ENCODE measurements around the gene TBC1D10A. TPM values are rescaled to one million over a fixed set of nuclear protein-coding genes. Genes with fewer than 3 reads are reported as not detected.
"Not testable (repeated sequence)": the region's sequence is repeated elsewhere in the genome, so short reads cannot be mapped to it uniquely, and the experiment has no call there.

TBC1D10A gene
- total RNA-seq, 2 experiments from 2014 or later = 38.9 to 41.8 TPM

- DNase-seq (peak in 4 of 14 experiments; percentile 8 to 46 (median 38)), ATAC-seq (ENCODE audit: poor library complexity) (peak; percentile 57)
- no peaks in the 10 kb centered on the region for H3K9me3 Mint-ChIP-seq
- intact Hi-C loops (cut with DNase I, micrococcal nuclease) = no loop called here
- no peak for TF ChIP-seq CTCF (IDR thresholded peaks at IDR 0.05)
- H3K9me3 ChIP-seq (ENCODE audit: control insufficient read depth in 1 of 2, insufficient read depth in 1 of 2, low read length in 2 of 2) = no peaks in the 10 kb centered on the region
- peaks cover 41% of the 10 kb centered on the region for H3K4me1 ChIP-seq (ENCODE audit: insufficient read depth, low read length)
- peaks cover 98% of the 10 kb centered on the region for H3K36me3 ChIP-seq (ENCODE audit: insufficient read depth, low read length)
- H3K36me3 Mint-ChIP-seq (ENCODE audit: low read depth) = peaks cover 100% of the 10 kb centered on the region
- peaks cover 35% of the 10 kb centered on the region for H3K4me1 Mint-ChIP-seq (ENCODE audit: low read depth)
- no peaks in the 10 kb centered on the region for H3K27me3 ChIP-seq (ENCODE audit: control insufficient read depth in 1 of 2, insufficient read depth in 2 of 2, low read length in 2 of 2)
- H3K27me3 Mint-ChIP-seq = no peaks in the 10 kb centered on the region
- POLR2A ChIA-PET = interaction anchor here (1.2 to 1.3 kb wide), 2 partner anchors 19 to 55 kb away, joined by 3 to 4 read pairs; partner anchors contain the start of gene CASTOR1
- H3K27ac Mint-ChIP-seq = peak overlapping the region; percentile 80
- CTCF ChIA-PET = interaction anchor here (1.6 kb wide), 1 partner anchor 57 kb away, joined by 6 read pairs; no protein-coding TSS in a partner anchor
- no peak overlapping the region for H3K4me3 Mint-ChIP-seq
- H3K27ac ChIP-seq (ENCODE audit: low read depth in 1 of 2, low read length in 2 of 2) = no peak overlapping the region
- no peak overlapping the region for H3K4me3 ChIP-seq (ENCODE audit: low read length)
These were observed 17.9 kb upstream of the TBC1D10A start for GRCh38 chr22:30344447-30345200.

GRCh38 chr22:30340911-30341685 lies 14.4 kb upstream of the TBC1D10A start:
- Histone ChIP-seq H3K4me3 (ENCODE audit: low read length) (no peak overlapping the region), H3K27ac (ENCODE audit: low read depth in 1 of 2, low read length in 2 of 2) (peak overlapping the region in 1 of 2 donors; percentile 5), H3K36me3 (ENCODE audit: insufficient read depth, low read length) (peaks cover 99% of the 10 kb centered on the region), H3K27me3 (ENCODE audit: control insufficient read depth in 1 of 2, insufficient read depth in 2 of 2, low read length in 2 of 2) (no peaks in the 10 kb centered on the region), H3K4me1 (ENCODE audit: insufficient read depth, low read length) (peaks cover 15% of the 10 kb centered on the region), H3K9me3 (ENCODE audit: control insufficient read depth in 1 of 2, insufficient read depth in 1 of 2, low read length in 2 of 2) (no peaks in the 10 kb centered on the region)
- no peak for TF ChIP-seq CTCF (IDR thresholded peaks at IDR 0.05)
- intact Hi-C loops (cut with DNase I, micrococcal nuclease) = no loop called here
- H3K27ac Mint-ChIP-seq = peak overlapping the region; percentile 6
- DNase-seq (no peak), ATAC-seq (ENCODE audit: poor library complexity) (no peak)
- H3K4me1 Mint-ChIP-seq (ENCODE audit: low read depth) = peaks cover 15% of the 10 kb centered on the region
- ChIA-PET CTCF (interaction anchor here (1.3 kb wide), 1 partner anchor 53 kb away, joined by 3 read pairs; no protein-coding TSS in a partner anchor), POLR2A (interaction anchor here (0.8 to 1.8 kb wide), 5 partner anchors 14 to 51 kb away, joined by 3 to 7 read pairs (median 4); partner anchors contain the start of genes CCDC157 and SF3A1)
- no peak overlapping the region for H3K4me3 Mint-ChIP-seq
- H3K27me3 Mint-ChIP-seq = no peaks in the 10 kb centered on the region
- peaks cover 100% of the 10 kb centered on the region for H3K36me3 Mint-ChIP-seq (ENCODE audit: low read depth)
- no peaks in the 10 kb centered on the region for H3K9me3 Mint-ChIP-seq

- Mint-ChIP-seq H3K27ac (no peak overlapping the region), H3K9me3 (no peaks in the 10 kb centered on the region), H3K36me3 (ENCODE audit: low read depth) (peaks cover 100% of the 10 kb centered on the region), H3K4me1 (ENCODE audit: low read depth) (no peaks in the 10 kb centered on the region), H3K4me3 (no peak overlapping the region), H3K27me3 (no peaks in the 10 kb centered on the region)
- Histone ChIP-seq H3K36me3 (ENCODE audit: insufficient read depth, low read length) (peaks cover 97% of the 10 kb centered on the region), H3K4me3 (ENCODE audit: low read length) (no peak overlapping the region), H3K27ac (ENCODE audit: low read depth in 1 of 2, low read length in 2 of 2) (no peak overlapping the region), H3K4me1 (ENCODE audit: insufficient read depth, low read length) (no peaks in the 10 kb centered on the region), H3K9me3 (ENCODE audit: control insufficient read depth in 1 of 2, insufficient read depth in 1 of 2, low read length in 2 of 2) (no peaks in the 10 kb centered on the region), H3K27me3 (ENCODE audit: control insufficient read depth in 1 of 2, insufficient read depth in 2 of 2, low read length in 2 of 2) (no peaks in the 10 kb centered on the region)
- intact Hi-C loops (cut with DNase I, micrococcal nuclease) = no loop called here
- ATAC-seq (ENCODE audit: poor library complexity) = no peak
- ChIA-PET CTCF (no interaction called here), POLR2A (no interaction called here)
- no peak for DNase-seq
- TF ChIP-seq CTCF (IDR thresholded peaks at IDR 0.05) = no peak
These were observed 12.1 kb upstream of the TBC1D10A start for GRCh38 chr22:30338802-30339201.

GRCh38 chr22:30338341-30338740 lies 11.6 kb upstream of the TBC1D10A start:
- CTCF ChIA-PET; H3K27ac ChIP-seq (ENCODE audit: low read depth in 1 of 2, low read length in 2 of 2); H3K4me3 Mint-ChIP-seq; POLR2A ChIA-PET; intact Hi-C loops (cut with DNase I, micrococcal nuclease); H3K9me3 Mint-ChIP-seq; H3K4me1 Mint-ChIP-seq (ENCODE audit: low read depth); ATAC-seq (ENCODE audit: poor library complexity); H3K9me3 ChIP-seq (ENCODE audit: control insufficient read depth in 1 of 2, insufficient read depth in 1 of 2, low read length in 2 of 2); H3K4me3 ChIP-seq (ENCODE audit: low read length); H3K27ac Mint-ChIP-seq; H3K4me1 ChIP-seq (ENCODE audit: insufficient read depth, low read length); H3K27me3 ChIP-seq (ENCODE audit: control insufficient read depth in 1 of 2, insufficient read depth in 2 of 2, low read length in 2 of 2); DNase-seq; H3K27me3 Mint-ChIP-seq: not testable (repeated sequence)
- H3K36me3 Mint-ChIP-seq (ENCODE audit: low read depth) = peaks cover 100% of the 10 kb centered on the region
- H3K36me3 ChIP-seq (ENCODE audit: insufficient read depth, low read length) = peaks cover 97% of the 10 kb centered on the region

All from CD4-positive, alpha-beta T cell (primary cell).